Activated CD4-positive, alpha-beta T cell treated with anti-CD3 and anti-CD28 coated beads for 36 hours (primary cell): Measurements from ENCODE around the gene ELP4. TPM values are rescaled to one million over a fixed set of nuclear protein-coding genes. Genes with fewer than 3 reads are reported as not detected.

Source experiments
- ATAC-seq: fragments of 200-7000 bp; cut with Tn5 transposase; one replicate; pipeline ENCODE4 v1.10.0; 2021; ENCODE audit warnings: mild to moderate bottlenecking, moderate library complexity
- CTCF ChIA-PET: fragments of 350-600 bp; sonication (Branson Sonifier 250); formaldehyde crosslinking; loops from one replicate; lab custom pipeline; 2021; ENCODE audit warnings: antibody characterized with exemption; lab: Charles Lee
- POLR2A ChIA-PET: fragments of 350-600 bp; sonication (Branson Sonifier 250); formaldehyde crosslinking; loops from one replicate; lab custom pipeline; 2021; ENCODE audit warnings: antibody characterized with exemption, inconsistent platforms; lab: Charles Lee
- DNase-seq: peaks from one replicate; pipeline ENCODE4 v3.0.0-alpha.2; 2020
- H3K27ac Mint-ChIP-seq: one replicate; pipeline ENCODE4 v1.8.0; 2021; ENCODE audit warnings: mixed read lengths
- H3K27me3 Mint-ChIP-seq: one replicate; pipeline ENCODE4 v1.8.0; 2021; ENCODE audit warnings: mixed read lengths
- H3K36me3 Mint-ChIP-seq: one replicate; pipeline ENCODE4 v1.8.0; 2021; ENCODE audit warnings: low read depth, mixed read lengths
- H3K4me1 Mint-ChIP-seq: one replicate; pipeline ENCODE4 v1.8.0; 2021; ENCODE audit warnings: mixed read lengths
- H3K4me3 Mint-ChIP-seq: one replicate; pipeline ENCODE4 v1.8.0; 2021; ENCODE audit warnings: mild to moderate bottlenecking, moderate library complexity, mixed read lengths
- H3K9me3 Mint-ChIP-seq: one replicate; pipeline ENCODE4 v1.8.0; 2021; ENCODE audit warnings: low read depth, mixed read lengths
- intact Hi-C, 2 experiments: fragments of 100-400 bp; cut with DNase I in 1 of 2; cut with micrococcal nuclease in 1 of 2; formaldehyde crosslinking; loops; one replicate each; pipeline versions ENCODE4 v1.14.2 to v1.15.1; 2022 to 2024; cut with DNase I, micrococcal nuclease
- total RNA-seq, 2 experiments: library from RNA; stranded (reverse); gene quantifications; one replicate each; pipeline ENCODE4 v1.2.3, GENCODE V29; 2021

ELP4 gene
- total RNA-seq, 2 experiments from 2014 or later, result 21.9 to 30.9 TPM

GRCh38 chr11:31821766-31822165 is 312.2 kb downstream of the ELP4 start:
- ATAC-seq (no peak), DNase-seq (no peak)
- ChIA-PET CTCF (interaction anchor here (0.6 kb wide), 1 partner anchor 369 kb away, joined by 3 read pairs; no protein-coding TSS in a partner anchor), POLR2A (no interaction called here)
- no peaks in the 10 kb centered on the region for H3K9me3 Mint-ChIP-seq
- intact Hi-C loops, result no loop called here
- H3K36me3 Mint-ChIP-seq, result no peaks in the 10 kb centered on the region
- no peak overlapping the region for H3K4me3 Mint-ChIP-seq
- H3K4me1 Mint-ChIP-seq, result peaks cover 16% of the 10 kb centered on the region
- peaks cover 69% of the 10 kb centered on the region for H3K27me3 Mint-ChIP-seq
- no peak overlapping the region for H3K27ac Mint-ChIP-seq

GRCh38 chr11:31822175-31822926 is 312.8 kb downstream of the ELP4 start:
- Mint-ChIP-seq H3K27me3 (peaks cover 68% of the 10 kb centered on the region), H3K4me3 (no peak overlapping the region), H3K4me1 (peaks cover 15% of the 10 kb centered on the region), H3K27ac (no peak overlapping the region), H3K9me3 (no peaks in the 10 kb centered on the region), H3K36me3 (no peaks in the 10 kb centered on the region)
- no peak for DNase-seq
- no peak for ATAC-seq
- CTCF ChIA-PET, result interaction anchor here (0.7 to 0.8 kb wide), 2 partner anchors 23 to 418 kb away, joined by 3 to 4 read pairs; no protein-coding TSS in a partner anchor
- intact Hi-C loops, result no loop called here
- POLR2A ChIA-PET, result no interaction called here

GRCh38 chr11:31822927-31823643 is 313.5 kb downstream of the ELP4 start:
- Mint-ChIP-seq H3K9me3 (no peaks in the 10 kb centered on the region), H3K4me1 (peaks cover 19% of the 10 kb centered on the region), H3K27me3 (peaks cover 73% of the 10 kb centered on the region), H3K36me3 (no peaks in the 10 kb centered on the region), H3K4me3 (no peak overlapping the region), H3K27ac (no peak overlapping the region)
- DNase-seq (no peak), ATAC-seq (no peak)
- CTCF ChIA-PET, result interaction anchor here (0.7 to 0.8 kb wide), 2 partner anchors 24 to 419 kb away, joined by 3 to 4 read pairs; no protein-coding TSS in a partner anchor
- POLR2A ChIA-PET, result no interaction called here
- intact Hi-C loops, result no loop called here

GRCh38 chr11:31823644-31824331 is 314.2 kb downstream of the ELP4 start:
- Mint-ChIP-seq H3K27ac (no peak overlapping the region), H3K9me3 (no peaks in the 10 kb centered on the region), H3K36me3 (no peaks in the 10 kb centered on the region), H3K4me3 (no peak overlapping the region), H3K4me1 (peaks cover 17% of the 10 kb centered on the region), H3K27me3 (peaks cover 71% of the 10 kb centered on the region)
- intact Hi-C loops, result no loop called here
- ChIA-PET CTCF (no interaction called here), POLR2A (no interaction called here)
- ATAC-seq (no peak), DNase-seq (no peak)

GRCh38 chr11:31824332-31824878 is 314.8 kb downstream of the ELP4 start:
- Mint-ChIP-seq H3K9me3 (no peaks in the 10 kb centered on the region), H3K4me1 (peaks cover 17% of the 10 kb centered on the region), H3K4me3 (no peak overlapping the region), H3K36me3 (no peaks in the 10 kb centered on the region), H3K27me3 (peaks cover 71% of the 10 kb centered on the region), H3K27ac (no peak overlapping the region)
- DNase-seq, result no peak
- intact Hi-C loops, result no loop called here
- CTCF ChIA-PET, result interaction anchor here (0.7 kb wide), 1 partner anchor 775 kb away, joined by 3 read pairs; no protein-coding TSS in a partner anchor
- POLR2A ChIA-PET, result no interaction called here
- ATAC-seq, result no peak

- ATAC-seq (no peak), DNase-seq (no peak)
- peaks cover 17% of the 10 kb centered on the region for H3K4me1 Mint-ChIP-seq
- ChIA-PET POLR2A (no interaction called here), CTCF (interaction anchor here (0.6 to 0.7 kb wide), 2 partner anchors 23 to 774 kb away, joined by 3 to 4 read pairs; no protein-coding TSS in a partner anchor)
- H3K9me3 Mint-ChIP-seq, result no peaks in the 10 kb centered on the region
- H3K27me3 Mint-ChIP-seq, result peaks cover 72% of the 10 kb centered on the region
- intact Hi-C loops, result loop anchor here in 1 of 2 experiments (1.0 kb wide), 1 partner anchor 25 kb away; no protein-coding TSS in a partner anchor
- no peaks in the 10 kb centered on the region for H3K36me3 Mint-ChIP-seq
- no peak overlapping the region for H3K4me3 Mint-ChIP-seq
- H3K27ac Mint-ChIP-seq, result no peak overlapping the region
These were observed 315.6 kb downstream of the ELP4 start for GRCh38 chr11:31824879-31825837.

GRCh38 chr11:31825838-31826484 is 316.4 kb downstream of the ELP4 start:
- Mint-ChIP-seq H3K27me3 (peaks cover 74% of the 10 kb centered on the region), H3K27ac (no peak overlapping the region), H3K36me3 (no peaks in the 10 kb centered on the region), H3K9me3 (no peaks in the 10 kb centered on the region), H3K4me1 (peaks cover 17% of the 10 kb centered on the region), H3K4me3 (no peak overlapping the region)
- intact Hi-C loops, result loop anchor here (1.0 to 2.0 kb wide), 2 partner anchors 25 to 26 kb away; no protein-coding TSS in a partner anchor
- ATAC-seq (no peak), DNase-seq (no peak)
- POLR2A ChIA-PET, result no interaction called here
- CTCF ChIA-PET, result interaction anchor here (0.6 kb wide), 1 partner anchor 24 kb away, joined by 4 read pairs; no protein-coding TSS in a partner anchor

- Mint-ChIP-seq H3K27me3 (peaks cover 68% of the 10 kb centered on the region), H3K4me1 (peaks cover 17% of the 10 kb centered on the region), H3K9me3 (no peaks in the 10 kb centered on the region), H3K27ac (no peak overlapping the region), H3K36me3 (no peaks in the 10 kb centered on the region), H3K4me3 (peak overlapping the region; percentile 18)
- POLR2A ChIA-PET, result no interaction called here
- intact Hi-C loops, result loop anchor here (1.0 to 2.0 kb wide), 3 partner anchors 8 to 26 kb away; no protein-coding TSS in a partner anchor
- ATAC-seq, result no peak
- no peak for DNase-seq
- CTCF ChIA-PET, result no interaction called here
These were observed 317.2 kb downstream of the ELP4 start for GRCh38 chr11:31826536-31827438.

- peak overlapping the region; percentile 18 for H3K4me3 Mint-ChIP-seq
- POLR2A ChIA-PET, result no interaction called here
- ATAC-seq (no peak), DNase-seq (no peak)
- intact Hi-C loops, result loop anchor here (1.0 to 2.0 kb wide), 3 partner anchors 9 to 27 kb away; no protein-coding TSS in a partner anchor
- peaks cover 17% of the 10 kb centered on the region for H3K4me1 Mint-ChIP-seq
- H3K36me3 Mint-ChIP-seq, result no peaks in the 10 kb centered on the region
- H3K9me3 Mint-ChIP-seq, result no peaks in the 10 kb centered on the region
- H3K27ac Mint-ChIP-seq, result no peak overlapping the region
- CTCF ChIA-PET, result no interaction called here
- H3K27me3 Mint-ChIP-seq, result peaks cover 63% of the 10 kb centered on the region
These were observed 318.1 kb downstream of the ELP4 start for GRCh38 chr11:31827455-31828206.
